PC-9 (cell line): ENCODE results near the gene VSX2. TPM values are rescaled to one million over a fixed set of nuclear protein-coding genes. Genes with fewer than 3 reads are reported as not detected.

Experiments used
- BruUV-seq: library from RNA; stranded (reverse); fragments of 400-500 nt; replicated peaks from 2 replicates; lab custom pipeline; 2021; lab: Mats Ljungman, UMichigan
- CTCF ChIA-PET: fragments of 300-600 bp; sonication (Branson Sonifier 250); formaldehyde crosslinking; loops from one replicate; lab custom pipeline; 2022; ENCODE audit warnings: antibody characterized with exemption; lab: Charles Lee
- POLR2A ChIA-PET: fragments of 300-600 bp; sonication (Branson Sonifier 250); formaldehyde crosslinking; loops from one replicate; lab custom pipeline; 2022; ENCODE audit warnings: antibody characterized with exemption; ENCODE audit not compliant: unreplicated experiment; lab: Charles Lee
- DNase-seq, 2 experiments: peaks; one replicate each; pipeline versions ENCODE4 v3.0.0 to v3.0.0-alpha.2; 2015 to 2022; ENCODE audit warnings: mixed read lengths in 1 of 2
- H2AFZ ChIP-seq: fragments of 200-600 bp; sonication (generic); 2 replicates; pipeline ENCODE4 v1.8.1; 2017; ENCODE audit warnings: antibody characterized with exemption
- H3F3A ChIP-seq: fragments of 200-600 bp; sonication (generic); 2 replicates; pipeline ENCODE4 v1.8.1; 2017; ENCODE audit warnings: antibody characterized with exemption, mild to moderate bottlenecking, low read depth; ENCODE audit not compliant: insufficient read depth
- H3K27ac ChIP-seq: fragments of 200-600 bp; sonication (generic); 2 replicates; pipeline ENCODE4 v1.6.1; 2016; ENCODE audit warnings: mixed run types
- H3K27me3 ChIP-seq: fragments of 200-600 bp; sonication (generic); 2 replicates; pipeline ENCODE4 v1.6.1; 2016; ENCODE audit warnings: low read depth, mixed run types; ENCODE audit not compliant: insufficient read depth
- H3K36me3 ChIP-seq: fragments of 200-600 bp; sonication (generic); 2 replicates; pipeline ENCODE4 v1.6.1; 2016; ENCODE audit warnings: low read depth, mixed run types
- H3K4me1 ChIP-seq: fragments of 200-600 bp; sonication (generic); replicated peaks from 2 replicates; pipeline ENCODE4 v1.6.1; 2016; ENCODE audit warnings: mixed run types; ENCODE audit not compliant: insufficient read depth
- H3K4me2 ChIP-seq: fragments of 200-600 bp; sonication (generic); 2 replicates; pipeline ENCODE4 v1.6.1; 2017; ENCODE audit warnings: mixed run types
- H3K4me3 ChIP-seq: fragments of 200-600 bp; sonication (generic); 2 replicates; pipeline ENCODE4 v1.6.1; 2016; ENCODE audit warnings: mixed run types
- H3K79me2 ChIP-seq: fragments of 200-600 bp; sonication (generic); 2 replicates; pipeline ENCODE4 v1.6.1; 2017; ENCODE audit warnings: low read depth, mixed run types
- H3K9me2 ChIP-seq: fragments of 200-600 bp; sonication (generic); 2 replicates; pipeline ENCODE4 v1.8.1; 2017; ENCODE audit warnings: mild to moderate bottlenecking; ENCODE audit not compliant: insufficient read depth
- H3K9me3 ChIP-seq: fragments of 200-600 bp; sonication (generic); 2 replicates; pipeline ENCODE4 v1.8.1; 2016; ENCODE audit warnings: low read depth; ENCODE audit not compliant: insufficient read depth
- H4K20me1 ChIP-seq: fragments of 200-600 bp; sonication (generic); 2 replicates; pipeline ENCODE4 v1.8.1; 2017; ENCODE audit not compliant: insufficient read depth
- CTCF ChIP-seq: fragments of 200-600 bp; sonication (generic); conservative IDR thresholded peaks from 2 replicates; pipeline ENCODE4 v1.6.1; 2017; ENCODE audit warnings: mixed run types, antibody characterized with exemption, mild to moderate bottlenecking, moderate library complexity
- EZH2 ChIP-seq: fragments of 200-600 bp; sonication (generic); IDR thresholded peaks from 2 replicates; pipeline ENCODE4 v1.8.0; 2017; ENCODE audit warnings: antibody characterized with exemption, low read depth
- intact Hi-C: fragments of 100-400 bp; cut with micrococcal nuclease; formaldehyde crosslinking; loops from one replicate; pipeline ENCODE4 v1.10.0; 2022; ENCODE audit not compliant: unreplicated experiment
- total RNA-seq: library from RNA; stranded (reverse); gene quantifications from 2 replicates; pipeline ENCODE4 v1.2.3, GENCODE V29; 2021

The VSX2 gene
- total RNA-seq, 1 experiment from 2014 or later = not detected

DNA sequence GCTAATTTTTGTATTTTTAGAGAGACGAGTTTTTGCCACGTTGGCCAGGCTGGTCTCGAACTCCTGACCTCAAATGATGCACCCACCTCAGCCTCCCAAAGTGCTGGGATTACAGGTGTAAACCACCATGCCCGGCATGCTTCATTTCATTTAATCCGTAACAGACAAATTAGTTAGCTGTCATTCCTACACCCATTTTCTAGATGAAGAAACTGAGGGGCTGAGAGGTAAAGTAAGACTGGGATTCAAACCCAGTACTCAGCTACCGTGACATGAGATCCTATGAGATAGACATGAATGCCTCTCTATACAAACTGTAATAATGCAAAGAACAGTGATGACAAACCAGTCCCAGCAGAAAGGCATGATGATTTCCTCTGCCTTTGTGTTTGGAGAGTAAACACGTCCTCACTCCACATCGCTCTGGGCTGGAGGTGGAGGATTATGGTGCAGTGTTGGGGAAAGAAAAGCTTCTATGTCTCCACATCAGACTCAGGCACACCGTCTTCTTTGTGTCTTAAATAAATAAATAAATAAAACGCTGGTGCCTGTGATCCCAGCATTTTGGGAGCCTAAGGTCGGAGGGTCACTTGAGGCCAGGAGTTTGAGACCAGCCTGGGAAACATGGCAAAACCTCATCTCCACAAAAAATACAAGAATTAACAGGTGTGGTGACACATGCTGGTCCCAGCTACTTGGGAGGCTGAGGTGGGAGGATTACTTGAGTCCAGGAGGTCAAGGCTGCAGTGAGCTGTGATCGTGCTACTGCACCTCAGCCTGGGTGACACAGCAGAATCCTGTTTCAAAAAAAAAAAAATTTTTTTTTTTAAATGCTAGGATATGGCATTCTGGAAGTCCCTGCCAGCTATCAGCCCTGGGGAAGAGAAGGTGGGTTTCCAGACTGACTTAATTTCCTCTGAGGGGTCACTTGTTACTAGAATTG is 10.5 kb downstream of the VSX2 start:
- H3K27me3 ChIP-seq = peaks cover 4% of the 10 kb centered on the region
- no peak overlapping the region for H2AFZ ChIP-seq
- DNase-seq = no peak
- BruUV-seq = no TSS peak
- no peaks in the 10 kb centered on the region for H3K79me2 ChIP-seq
- no peak overlapping the region for H3K27ac ChIP-seq
- no peaks in the 10 kb centered on the region for H3K9me2 ChIP-seq
- H4K20me1 ChIP-seq = no peaks in the 10 kb centered on the region
- no peaks in the 10 kb centered on the region for H3K9me3 ChIP-seq
- CTCF ChIA-PET = interaction anchor here (0.6 to 1.0 kb wide), 5 partner anchors 17 to 138 kb away, joined by 3 to 5 read pairs (median 3); partner anchors contain the start of gene ABCD4
- no peaks in the 10 kb centered on the region for H3K36me3 ChIP-seq
- H3K4me1 ChIP-seq = no peaks in the 10 kb centered on the region
- TF ChIP-seq EZH2 (no peak), CTCF (no peak)
- no peak overlapping the region for H3K4me2 ChIP-seq
- no peaks in the 10 kb centered on the region for H3F3A ChIP-seq
- H3K4me3 ChIP-seq = no peak overlapping the region
- POLR2A ChIA-PET = interaction anchor here (0.7 kb wide), 1 partner anchor 300 kb away, joined by 7 read pairs; the partner anchor contains the start of genes COQ6 and FAM161B
- intact Hi-C loops = loop anchor here (2.0 to 5.0 kb wide), 3 partner anchors 33 to 212 kb away; no protein-coding TSS in a partner anchor

DNA sequence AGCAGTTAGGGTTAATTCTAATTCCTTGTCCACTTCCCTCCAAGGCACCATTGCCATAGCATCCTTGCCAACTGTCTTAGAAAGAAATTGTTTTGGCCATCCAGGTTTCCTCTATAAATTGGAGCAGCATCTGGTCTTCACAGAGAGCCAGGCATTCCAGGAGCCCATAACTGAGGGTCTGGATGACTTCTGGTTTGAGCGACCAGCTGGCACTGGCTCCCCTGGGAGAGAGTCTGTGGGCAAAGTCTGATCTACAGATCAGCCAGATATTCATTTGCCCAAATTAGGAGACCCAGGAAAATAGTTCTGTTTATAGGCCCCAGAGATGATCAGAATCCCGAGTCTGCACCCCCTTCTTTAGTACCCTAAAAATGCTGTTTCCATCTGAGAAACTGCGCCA is 16.0 kb downstream of the VSX2 start:
- no TSS peak for BruUV-seq
- CTCF ChIA-PET = interaction anchor here (0.6 kb wide), 1 partner anchor 36 kb away, joined by 9 read pairs; no protein-coding TSS in a partner anchor
- H3K79me2 ChIP-seq = no peaks in the 10 kb centered on the region
- POLR2A ChIA-PET = no interaction called here
- no peak overlapping the region for H3K27ac ChIP-seq
- no peaks in the 10 kb centered on the region for H3K9me2 ChIP-seq
- no peak overlapping the region for H3K4me2 ChIP-seq
- no peaks in the 10 kb centered on the region for H3K9me3 ChIP-seq
- no peaks in the 10 kb centered on the region for H3K36me3 ChIP-seq
- intact Hi-C loops = no loop called here
- H3K4me1 ChIP-seq = 0 out of 2 replicates have a peak, but pooled peaks cover 6% of the 10 kb centered on the region
- no peaks in the 10 kb centered on the region for H4K20me1 ChIP-seq
- no peaks in the 10 kb centered on the region for H3F3A ChIP-seq
- no peak for TF ChIP-seq CTCF
- TF ChIP-seq EZH2 = no peak
- no peak for DNase-seq
- H3K4me3 ChIP-seq = no peak overlapping the region
- peaks cover 20% of the 10 kb centered on the region for H3K27me3 ChIP-seq
- no peak overlapping the region for H2AFZ ChIP-seq

- BruUV-seq = no TSS peak
- H3K36me3 ChIP-seq = no peaks in the 10 kb centered on the region
- ChIA-PET CTCF (interaction anchor here (0.6 to 1.7 kb wide), 12 partner anchors 21 to 882 kb away, joined by 3 to 8 read pairs (median 6); no protein-coding TSS in a partner anchor), POLR2A (interaction anchor here (0.7 kb wide), 1 partner anchor 39 kb away, joined by 5 read pairs; no protein-coding TSS in a partner anchor)
- no peaks in the 10 kb centered on the region for H3F3A ChIP-seq
- no peak overlapping the region for H3K27ac ChIP-seq
- no peaks in the 10 kb centered on the region for H4K20me1 ChIP-seq
- H3K79me2 ChIP-seq = no peaks in the 10 kb centered on the region
- peak overlapping the region; percentile 82 for H2AFZ ChIP-seq
- peak overlapping the region; percentile 99 for H3K4me2 ChIP-seq
- intact Hi-C loops = no loop called here
- H3K4me3 ChIP-seq = peak overlapping the region; percentile 76
- DNase-seq = peak in 1 of 2 experiments; percentile 58
- H3K9me2 ChIP-seq = no peaks in the 10 kb centered on the region
- H3K4me1 ChIP-seq = 0 out of 2 replicates have a peak, but pooled peaks cover 6% of the 10 kb centered on the region
- TF ChIP-seq CTCF (peak; percentile 89), EZH2 (no peak)
- peaks cover 22% of the 10 kb centered on the region for H3K27me3 ChIP-seq
- H3K9me3 ChIP-seq = no peaks in the 10 kb centered on the region
These were observed 18.1 kb downstream of the VSX2 start for GRCh38 chr14:74257078-74257940.
